Karpas-422 (cell line): Measurements from ENCODE around the gene DEFB132. TPM values are rescaled to one million over a fixed set of nuclear protein-coding genes. Genes with fewer than 3 reads are reported as not detected.
"Not testable (repeated sequence)": the region's sequence is repeated elsewhere in the genome, so short reads cannot be mapped to it uniquely, and the experiment has no call there.

ENCODE experiments used
- DNase-seq: peaks from one replicate; pipeline ENCODE4 v3.0.0-alpha.2; 2015
- H2AFZ ChIP-seq: fragments of 200-600 bp; sonication (generic); 2 replicates; pipeline ENCODE4 v1.6.1; 2014; ENCODE audit warnings: antibody characterized with exemption, low read length, mixed read lengths
- H3K27ac ChIP-seq: fragments of 200-600 bp; sonication (generic); 2 replicates; pipeline ENCODE4 v1.5.1; 2014; ENCODE audit warnings: mild to moderate bottlenecking, low read length, moderate library complexity
- H3K27me3 ChIP-seq: fragments of 200-600 bp; sonication (generic); 2 replicates; pipeline ENCODE4 v1.6.1; 2014; ENCODE audit warnings: low read length, mixed read lengths
- H3K36me3 ChIP-seq: fragments of 200-600 bp; sonication (generic); 2 replicates; pipeline ENCODE4 v1.6.1; 2014; ENCODE audit warnings: low read length, mixed read lengths; ENCODE audit not compliant: insufficient read depth
- H3K4me1 ChIP-seq: fragments of 200-600 bp; sonication (generic); 2 replicates; pipeline ENCODE4 v1.6.1; 2014; ENCODE audit warnings: mild to moderate bottlenecking, low read length, mixed read lengths
- H3K4me2 ChIP-seq: fragments of 200-600 bp; sonication (generic); 2 replicates; pipeline ENCODE4 v1.6.1; 2014; ENCODE audit warnings: low read length, low read depth, mild to moderate bottlenecking; ENCODE audit not compliant: poor library complexity, severe bottlenecking
- H3K4me3 ChIP-seq: fragments of 200-600 bp; sonication (generic); 2 replicates; pipeline ENCODE4 v1.5.1; 2014; ENCODE audit warnings: mild to moderate bottlenecking, antibody characterized with exemption, low read length, mixed read lengths
- H3K79me2 ChIP-seq: fragments of 200-600 bp; sonication (generic); 2 replicates; pipeline ENCODE4 v1.6.1; 2014; ENCODE audit warnings: mild to moderate bottlenecking, low read length, mixed read lengths
- H3K9ac ChIP-seq: fragments of 200-600 bp; sonication (generic); 2 replicates; pipeline ENCODE4 v1.6.0; 2014; ENCODE audit warnings: low read length
- H3K9me2 ChIP-seq: fragments of 200-600 bp; sonication (generic), shearing (Covaris generic); replicated peaks from 2 replicates; pipeline ENCODE4 v1.6.0; 2014; ENCODE audit warnings: mild to moderate bottlenecking, low read length, moderate library complexity; ENCODE audit not compliant: insufficient read depth
- H3K9me3 ChIP-seq: fragments of 300-700, 200-600 bp; sonication (generic); 2 replicates; pipeline ENCODE4 v1.6.1; 2014; ENCODE audit warnings: low read length, mixed read lengths
- H4K20me1 ChIP-seq: fragments of 200-600 bp; sonication (generic); 2 replicates; pipeline ENCODE4 v1.6.1; 2014; ENCODE audit warnings: mild to moderate bottlenecking, antibody characterized with exemption, low read length, low read depth; ENCODE audit not compliant: insufficient read depth
- total RNA-seq: library from RNA; depleted of rRNA; stranded (reverse); fragments of >200 nt; shearing (Covaris generic); gene quantifications from 2 replicates; pipeline ENCODE4 v1.2.3, GENCODE V29; 2014; ENCODE audit warnings: low replicate concordance

Gene DEFB132
- total RNA-seq, 1 experiment from 2014 or later = not detected

DNA sequence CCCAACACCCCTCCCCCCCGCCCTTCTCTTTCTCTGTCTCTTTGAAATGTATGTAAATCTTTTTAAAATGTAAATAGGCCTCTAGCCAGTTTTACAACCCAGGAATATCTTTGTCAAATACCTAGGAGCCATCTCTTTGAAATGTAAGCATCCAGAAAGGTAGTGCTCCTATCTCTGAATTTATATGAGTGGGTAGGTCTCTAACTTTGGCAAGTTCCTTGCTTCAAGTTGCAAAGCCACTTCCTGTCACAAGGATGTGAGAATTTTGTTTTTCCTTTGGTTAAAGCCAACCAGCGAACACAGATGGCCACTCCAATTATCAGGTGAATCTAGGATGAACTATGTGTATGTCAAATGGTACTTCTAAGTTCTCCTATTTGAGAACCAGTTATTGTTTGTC, 6.2 kb upstream of the DEFB132 start:
- H3K4me2 ChIP-seq = no peak overlapping the region
- no peaks in the 10 kb centered on the region for H4K20me1 ChIP-seq
- 0 out of 2 replicates have a peak, but pooled peaks cover 2% of the 10 kb centered on the region for H3K4me1 ChIP-seq
- no peaks in the 10 kb centered on the region for H3K9me2 ChIP-seq
- no peak overlapping the region for H3K27ac ChIP-seq
- no peaks in the 10 kb centered on the region for H3K27me3 ChIP-seq
- DNase-seq = no peak
- no peaks in the 10 kb centered on the region; the same call in 1 of the 2 replicates for H3K9me3 ChIP-seq
- no peak overlapping the region for H3K4me3 ChIP-seq
- H3K36me3 ChIP-seq = no peaks in the 10 kb centered on the region; the same call in 1 of the 2 replicates
- H3K79me2 ChIP-seq = no peaks in the 10 kb centered on the region
- H2AFZ ChIP-seq = no peak overlapping the region
- no peak overlapping the region for H3K9ac ChIP-seq

DNA sequence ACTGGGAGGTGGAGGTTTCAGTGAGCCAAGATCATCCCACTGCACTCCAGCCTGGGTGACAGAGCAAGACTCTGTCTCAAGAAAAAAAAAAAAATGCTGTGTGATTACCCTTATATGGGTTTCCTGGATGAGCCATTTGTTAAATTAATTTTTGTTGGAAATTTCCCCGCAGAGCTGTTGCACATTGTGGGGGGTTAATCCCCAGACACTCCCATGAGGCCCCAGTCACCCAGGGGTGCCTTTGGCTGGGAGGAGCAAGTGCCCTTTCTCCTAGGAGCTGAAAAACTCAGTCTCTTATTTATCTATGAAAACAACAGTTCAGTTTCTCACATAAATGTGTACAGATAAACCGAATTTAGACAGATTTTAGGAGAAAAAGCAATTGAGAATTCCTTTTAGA, 4.7 kb upstream of the DEFB132 start:
- no peak overlapping the region for H3K27ac ChIP-seq
- no peaks in the 10 kb centered on the region for H3K9me3 ChIP-seq
- no peaks in the 10 kb centered on the region for H3K27me3 ChIP-seq
- H2AFZ ChIP-seq = no peak overlapping the region
- H3K4me1 ChIP-seq = 0 out of 2 replicates have a peak, but pooled peaks cover 2% of the 10 kb centered on the region
- H4K20me1 ChIP-seq = no peaks in the 10 kb centered on the region
- H3K9me2 ChIP-seq = no peaks in the 10 kb centered on the region
- no peaks in the 10 kb centered on the region for H3K36me3 ChIP-seq
- H3K4me2 ChIP-seq = no peak overlapping the region
- H3K9ac ChIP-seq = no peak overlapping the region
- DNase-seq = no peak
- no peak overlapping the region for H3K4me3 ChIP-seq
- no peaks in the 10 kb centered on the region for H3K79me2 ChIP-seq

DNA sequence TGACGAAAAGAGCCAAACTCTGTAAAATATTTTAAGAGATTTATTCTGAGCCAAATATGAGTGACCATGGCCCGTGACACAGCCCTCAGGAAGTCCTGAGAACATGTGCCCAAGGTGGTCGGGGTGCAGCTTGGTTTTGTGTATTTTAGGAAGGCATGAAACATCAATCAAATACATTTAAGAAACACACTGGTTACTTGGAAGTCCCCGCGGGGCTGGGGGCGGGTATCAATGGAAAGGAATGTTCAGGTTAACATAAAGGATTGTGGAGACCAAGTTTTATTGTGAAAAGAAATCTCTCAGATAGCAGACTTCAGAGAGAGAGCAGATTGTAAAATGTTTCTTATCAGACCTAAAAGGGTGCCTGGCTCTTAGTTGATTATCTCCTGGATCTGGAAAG, 4.1 kb upstream of the DEFB132 start:
- not testable (repeated sequence) for DNase-seq, H3K27me3 ChIP-seq, H3K36me3 ChIP-seq, H3K4me2 ChIP-seq, H3K9ac ChIP-seq, H3K79me2 ChIP-seq, H3K4me3 ChIP-seq, H4K20me1 ChIP-seq, H3K27ac ChIP-seq, H2AFZ ChIP-seq, H3K9me3 ChIP-seq, H3K4me1 ChIP-seq, H3K9me2 ChIP-seq

DNA sequence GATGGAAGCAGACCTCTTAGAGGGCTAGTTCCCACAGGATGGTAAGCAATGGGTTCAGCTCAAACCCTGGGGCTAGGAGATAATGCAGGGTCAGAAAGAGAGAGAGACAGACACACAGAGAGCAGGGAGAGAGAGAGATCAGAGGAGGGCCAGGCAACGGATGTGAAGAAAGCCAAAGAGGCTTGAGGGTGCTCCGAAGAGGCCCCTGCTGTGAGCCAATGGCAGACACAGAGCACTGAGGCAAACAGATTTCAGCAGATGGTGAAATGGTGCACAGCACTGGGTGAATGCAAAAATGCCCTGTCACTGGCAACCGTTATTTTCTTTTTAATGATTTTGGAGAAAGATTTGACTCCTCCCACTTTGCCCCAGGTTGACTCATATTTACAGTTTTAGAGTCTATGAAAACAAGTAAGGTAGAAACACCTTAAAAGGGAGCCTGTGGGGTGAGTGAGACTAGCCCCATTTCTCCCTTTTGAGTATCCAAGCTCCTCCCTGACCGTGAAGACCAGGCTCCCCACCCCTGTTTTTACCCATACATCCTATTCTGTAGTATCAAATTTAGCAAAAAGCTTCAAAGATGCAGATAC, 840 bp downstream of the DEFB132 start:
- no peaks in the 10 kb centered on the region for H3K36me3 ChIP-seq
- H4K20me1 ChIP-seq = no peaks in the 10 kb centered on the region
- no peaks in the 10 kb centered on the region for H3K27me3 ChIP-seq
- H3K9me2 ChIP-seq = no peaks in the 10 kb centered on the region
- no peak overlapping the region for H3K27ac ChIP-seq
- H3K4me3 ChIP-seq = no peak overlapping the region
- H3K9me3 ChIP-seq = no peaks in the 10 kb centered on the region
- no peaks in the 10 kb centered on the region for H3K79me2 ChIP-seq
- no peak overlapping the region for H2AFZ ChIP-seq
- H3K9ac ChIP-seq = no peak overlapping the region
- no peak overlapping the region for H3K4me2 ChIP-seq
- DNase-seq = no peak
- no peaks in the 10 kb centered on the region for H3K4me1 ChIP-seq

DNA sequence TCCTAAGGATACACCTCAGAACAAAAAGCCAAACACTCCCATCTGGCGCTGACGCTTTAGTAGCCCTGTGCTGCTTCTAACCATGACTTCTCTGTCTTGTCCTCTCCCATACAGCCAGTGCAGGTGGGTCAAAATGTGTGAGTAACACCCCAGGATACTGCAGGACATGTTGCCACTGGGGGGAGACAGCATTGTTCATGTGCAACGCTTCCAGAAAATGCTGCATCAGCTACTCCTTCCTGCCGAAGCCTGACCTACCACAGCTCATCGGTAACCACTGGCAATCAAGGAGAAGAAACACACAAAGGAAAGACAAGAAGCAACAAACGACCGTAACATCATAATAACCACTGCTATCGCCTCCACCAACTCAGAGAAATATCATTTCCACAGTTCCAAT, 1.4 kb downstream of the DEFB132 start:
- no peaks in the 10 kb centered on the region for H3K79me2 ChIP-seq
- peak; percentile 47 for DNase-seq
- H3K36me3 ChIP-seq = no peaks in the 10 kb centered on the region
- no peak overlapping the region for H3K4me3 ChIP-seq
- no peaks in the 10 kb centered on the region for H3K9me3 ChIP-seq
- no peak overlapping the region for H3K27ac ChIP-seq
- H3K9me2 ChIP-seq = no peaks in the 10 kb centered on the region
- no peak overlapping the region for H2AFZ ChIP-seq
- H3K9ac ChIP-seq = no peak overlapping the region
- no peaks in the 10 kb centered on the region for H3K27me3 ChIP-seq
- H4K20me1 ChIP-seq = no peaks in the 10 kb centered on the region
- H3K4me1 ChIP-seq = no peaks in the 10 kb centered on the region
- H3K4me2 ChIP-seq = no peak overlapping the region

DNA sequence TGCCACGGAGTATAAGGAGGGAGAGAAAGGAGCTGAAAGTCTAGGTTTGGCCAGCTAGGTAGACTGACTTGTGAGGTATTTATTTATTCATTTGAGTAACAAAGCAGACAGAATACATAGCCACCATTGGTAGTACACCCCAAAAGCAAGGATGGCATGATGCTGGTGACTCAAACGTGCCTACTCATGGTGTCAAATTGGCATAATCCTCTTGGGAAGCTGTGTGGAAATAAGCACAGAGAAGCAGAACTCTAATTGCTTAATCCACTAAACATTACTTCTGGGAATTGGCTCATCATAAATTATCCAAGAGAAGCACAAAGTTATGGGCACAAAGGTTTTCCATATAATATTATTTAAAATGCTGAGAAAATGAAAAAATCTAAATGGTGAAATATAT, 2.5 kb downstream of the DEFB132 start:
- no peak overlapping the region for H3K4me2 ChIP-seq
- H3K4me1 ChIP-seq = no peaks in the 10 kb centered on the region
- no peaks in the 10 kb centered on the region for H4K20me1 ChIP-seq
- no peak overlapping the region for H3K27ac ChIP-seq
- no peaks in the 10 kb centered on the region for H3K27me3 ChIP-seq
- no peak overlapping the region for H3K4me3 ChIP-seq
- H3K79me2 ChIP-seq = no peaks in the 10 kb centered on the region
- no peak overlapping the region for H3K9ac ChIP-seq
- no peak for DNase-seq
- H2AFZ ChIP-seq = no peak overlapping the region
- no peaks in the 10 kb centered on the region for H3K9me2 ChIP-seq
- no peaks in the 10 kb centered on the region for H3K9me3 ChIP-seq
- H3K36me3 ChIP-seq = no peaks in the 10 kb centered on the region

DNA sequence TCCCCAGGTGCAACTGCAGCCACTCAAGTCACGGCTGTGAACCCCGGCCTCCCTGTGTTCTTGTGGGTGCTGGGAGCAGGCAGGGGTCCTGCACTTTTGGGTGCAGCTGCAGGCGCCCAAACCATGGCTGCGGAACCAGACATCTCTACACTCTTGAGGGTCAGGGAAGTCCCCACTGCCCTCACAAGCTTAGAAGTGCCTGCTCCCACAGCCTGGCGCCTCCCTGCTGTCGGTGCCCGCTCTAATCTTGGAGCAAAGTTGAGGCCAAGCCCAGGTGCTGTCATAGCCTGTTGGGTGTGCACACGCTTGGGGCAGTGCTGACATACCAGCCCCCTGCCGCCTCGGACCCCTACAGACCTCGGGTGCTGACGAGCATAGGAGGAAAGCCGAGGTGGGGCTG, 6.2 kb downstream of the DEFB132 start:
- Histone ChIP-seq H3K4me1 (peaks cover 9% of the 10 kb centered on the region), H3K27ac (no peak overlapping the region), H3K79me2 (no peaks in the 10 kb centered on the region), H2AFZ (no peak overlapping the region), H3K4me3 (no peak overlapping the region), H3K36me3 (no peaks in the 10 kb centered on the region), H4K20me1 (no peaks in the 10 kb centered on the region), H3K9me3 (no peaks in the 10 kb centered on the region), H3K9me2 (no peaks in the 10 kb centered on the region), H3K9ac (no peak overlapping the region), H3K27me3 (no peaks in the 10 kb centered on the region), H3K4me2 (no peak overlapping the region)
- DNase-seq = no peak

DNA sequence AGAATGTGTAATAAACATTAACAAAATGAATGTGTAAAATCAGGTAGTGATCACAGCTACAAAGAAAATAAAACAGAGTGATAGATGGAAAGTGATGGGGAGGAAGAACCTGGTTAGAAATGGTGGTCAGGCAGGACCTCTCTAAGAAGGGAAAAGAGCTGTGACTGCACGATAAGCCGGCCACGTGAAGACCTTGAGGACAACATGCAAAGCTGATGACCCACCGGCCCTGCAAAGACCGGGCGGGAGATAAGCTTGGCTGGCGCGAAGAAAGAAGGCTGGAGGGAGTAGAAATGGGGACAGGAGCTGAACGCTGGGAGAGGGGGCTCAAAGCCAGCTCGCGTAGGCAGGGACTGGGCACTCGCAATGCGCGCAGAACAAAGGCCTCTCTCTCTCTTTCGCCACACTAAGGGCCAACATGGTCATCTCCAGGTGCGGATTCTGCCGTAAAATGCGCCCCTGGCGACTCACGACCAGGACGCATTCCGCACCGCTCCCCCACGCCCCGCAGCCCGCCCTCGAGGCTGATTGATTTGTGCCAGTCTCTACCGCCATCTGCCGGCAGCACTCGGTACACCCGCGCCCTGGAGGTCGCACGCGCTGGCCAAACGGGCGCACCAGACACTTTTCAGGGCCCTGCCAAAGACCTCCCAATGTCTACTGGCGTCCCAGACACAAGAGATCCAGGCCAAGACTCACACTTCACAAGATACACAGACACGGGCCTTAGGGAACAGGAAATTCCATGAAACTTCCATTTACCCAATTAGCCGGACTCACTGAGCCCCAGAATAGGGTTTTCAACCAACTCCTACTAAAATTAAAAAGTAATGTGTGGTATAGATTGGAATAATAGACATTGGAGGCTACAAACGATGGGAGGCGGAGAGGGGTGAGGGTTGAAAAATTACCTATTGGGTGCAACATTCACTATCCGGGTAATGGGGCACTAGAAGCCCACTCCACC, 9.4 kb downstream of the DEFB132 start:
- H3K4me2 ChIP-seq = peak overlapping the region; percentile 73
- H3K79me2 ChIP-seq = no peaks in the 10 kb centered on the region
- H4K20me1 ChIP-seq = no peaks in the 10 kb centered on the region
- no peaks in the 10 kb centered on the region for H3K9me3 ChIP-seq
- no peaks in the 10 kb centered on the region for H3K9me2 ChIP-seq
- peak; percentile 96 for DNase-seq
- H3K27me3 ChIP-seq = no peaks in the 10 kb centered on the region
- peaks cover 9% of the 10 kb centered on the region for H3K4me1 ChIP-seq
- H3K27ac ChIP-seq = no peak overlapping the region
- no peaks in the 10 kb centered on the region for H3K36me3 ChIP-seq
- peak overlapping the region; percentile 99 for H2AFZ ChIP-seq
- peak overlapping the region; percentile 58 for H3K4me3 ChIP-seq
- peak overlapping the region; percentile 65 for H3K9ac ChIP-seq
